Measurements from ENCODE around the gene CBX4. TPM values are rescaled to one million over a fixed set of nuclear protein-coding genes. Genes with fewer than 3 reads are reported as not detected.

Gene CBX4
- total and polyA plus RNA-seq, 2 of the 13 experiments (the other 11 are each of a cell fraction or from before 2014, with no cell fraction given) = 25.8 to 50.8 TPM

DNA sequence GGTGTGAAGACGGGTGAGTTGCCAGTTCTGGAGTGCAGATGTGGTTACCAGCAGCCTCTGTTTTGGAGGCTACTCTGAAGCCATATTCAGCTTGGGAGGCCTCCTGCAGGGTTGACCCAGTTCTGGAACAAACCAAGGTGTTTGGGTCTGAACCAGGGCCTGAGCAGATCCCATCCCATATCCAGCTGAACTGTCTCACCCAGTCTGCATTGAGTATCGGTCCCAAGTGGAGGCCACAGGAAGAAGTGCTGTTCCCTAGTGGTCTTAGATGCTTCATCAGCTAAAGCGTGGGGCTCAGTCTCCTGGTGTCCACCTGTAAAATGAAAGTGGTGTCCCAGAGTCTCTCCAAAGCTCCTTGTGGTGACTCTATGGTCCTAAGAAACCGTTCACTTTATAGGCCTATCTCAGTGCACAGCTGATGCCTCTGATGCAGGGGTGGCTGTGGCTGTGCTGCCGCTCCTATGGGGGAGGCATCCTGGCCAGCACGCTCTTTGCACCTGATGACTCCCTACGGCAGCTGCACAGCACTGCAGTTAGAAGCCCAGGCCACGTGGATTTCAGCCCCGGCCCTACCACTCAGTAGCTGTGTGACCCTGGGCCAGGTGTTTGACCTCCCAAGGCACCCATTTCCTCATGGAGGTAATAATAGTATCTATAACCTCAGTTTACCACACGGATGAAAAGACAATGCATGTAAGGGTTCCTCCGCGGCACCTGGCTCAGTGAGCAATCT is 21.0 kb downstream of the CBX4 start (continued):
- no peak for TF ChIP-seq ATRX (CRISPR knock-in tag; IDR thresholded peaks at IDR 0.05; ENCODE audit: borderline replicate concordance)
- no peak for TF ChIP-seq ZNF230 (CRISPR knock-in tag; IDR thresholded peaks at IDR 0.05)
- TF ChIP-seq ISL2 (CRISPR knock-in tag; IDR thresholded peaks at IDR 0.05) = no peak
- TF ChIP-seq, protein P1, sequence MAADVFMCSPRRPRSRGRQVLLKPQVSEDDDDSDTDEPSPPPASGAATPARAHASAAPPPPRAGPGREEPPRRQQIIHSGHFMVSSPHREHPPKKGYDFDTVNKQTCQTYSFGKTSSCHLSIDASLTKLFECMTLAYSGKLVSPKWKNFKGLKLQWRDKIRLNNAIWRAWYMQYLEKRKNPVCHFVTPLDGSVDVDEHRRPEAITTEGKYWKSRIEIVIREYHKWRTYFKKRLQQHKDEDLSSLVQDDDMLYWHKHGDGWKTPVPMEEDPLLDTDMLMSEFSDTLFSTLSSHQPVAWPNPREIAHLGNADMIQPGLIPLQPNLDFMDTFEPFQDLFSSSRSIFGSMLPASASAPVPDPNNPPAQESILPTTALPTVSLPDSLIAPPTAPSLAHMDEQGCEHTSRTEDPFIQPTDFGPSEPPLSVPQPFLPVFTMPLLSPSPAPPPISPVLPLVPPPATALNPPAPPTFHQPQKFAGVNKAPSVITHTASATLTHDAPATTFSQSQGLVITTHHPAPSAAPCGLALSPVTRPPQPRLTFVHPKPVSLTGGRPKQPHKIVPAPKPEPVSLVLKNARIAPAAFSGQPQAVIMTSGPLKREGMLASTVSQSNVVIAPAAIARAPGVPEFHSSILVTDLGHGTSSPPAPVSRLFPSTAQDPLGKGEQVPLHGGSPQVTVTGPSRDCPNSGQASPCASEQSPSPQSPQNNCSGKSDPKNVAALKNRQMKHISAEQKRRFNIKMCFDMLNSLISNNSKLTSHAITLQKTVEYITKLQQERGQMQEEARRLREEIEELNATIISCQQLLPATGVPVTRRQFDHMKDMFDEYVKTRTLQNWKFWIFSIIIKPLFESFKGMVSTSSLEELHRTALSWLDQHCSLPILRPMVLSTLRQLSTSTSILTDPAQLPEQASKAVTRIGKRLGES (CRISPR knock-in tag; IDR thresholded peaks at IDR 0.05; ENCODE audit: borderline replicate concordance) = no peak
- TF ChIP-seq GFI1 (CRISPR knock-in tag; IDR thresholded peaks at IDR 0.05; ENCODE audit: borderline replicate concordance) = no peak
- TF ChIP-seq, protein P2, sequence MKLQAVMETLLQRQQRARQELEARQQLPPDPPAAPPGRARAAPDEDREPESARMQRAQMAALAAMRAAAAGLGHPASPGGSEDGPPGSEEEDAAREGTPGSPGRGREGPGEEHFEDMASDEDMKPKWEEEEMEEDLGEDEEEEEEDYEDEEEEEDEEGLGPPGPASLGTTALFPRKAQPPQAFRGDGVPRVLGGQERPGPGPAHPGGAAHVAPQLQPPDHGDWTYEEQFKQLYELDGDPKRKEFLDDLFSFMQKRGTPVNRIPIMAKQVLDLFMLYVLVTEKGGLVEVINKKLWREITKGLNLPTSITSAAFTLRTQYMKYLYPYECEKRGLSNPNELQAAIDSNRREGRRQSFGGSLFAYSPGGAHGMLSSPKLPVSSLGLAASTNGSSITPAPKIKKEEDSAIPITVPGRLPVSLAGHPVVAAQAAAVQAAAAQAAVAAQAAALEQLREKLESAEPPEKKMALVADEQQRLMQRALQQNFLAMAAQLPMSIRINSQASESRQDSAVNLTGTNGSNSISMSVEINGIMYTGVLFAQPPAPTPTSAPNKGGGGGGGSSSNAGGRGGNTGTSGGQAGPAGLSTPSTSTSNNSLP (IDR thresholded peaks at IDR 0.05; ENCODE audit: low read depth, low read length) = no peak
- no peak for TF ChIP-seq FOXK2 (IDR thresholded peaks at IDR 0.05)
- no peak for TF ChIP-seq ZNF431 (CRISPR knock-in tag; IDR thresholded peaks at IDR 0.05; ENCODE audit: borderline replicate concordance, low read depth)
- peak; percentile 57; the same call in 1 of the 2 replicates for TF ChIP-seq ZNF772 (CRISPR knock-in tag; IDR thresholded peaks at IDR 0.05)
- no peak for TF ChIP-seq ZNF510 (CRISPR knock-in tag; IDR thresholded peaks at IDR 0.05; ENCODE audit: low read depth)
- no peak for TF ChIP-seq TBX3 (IDR thresholded peaks at IDR 0.05; ENCODE audit: borderline replicate concordance)
- TF ChIP-seq, protein P3, sequence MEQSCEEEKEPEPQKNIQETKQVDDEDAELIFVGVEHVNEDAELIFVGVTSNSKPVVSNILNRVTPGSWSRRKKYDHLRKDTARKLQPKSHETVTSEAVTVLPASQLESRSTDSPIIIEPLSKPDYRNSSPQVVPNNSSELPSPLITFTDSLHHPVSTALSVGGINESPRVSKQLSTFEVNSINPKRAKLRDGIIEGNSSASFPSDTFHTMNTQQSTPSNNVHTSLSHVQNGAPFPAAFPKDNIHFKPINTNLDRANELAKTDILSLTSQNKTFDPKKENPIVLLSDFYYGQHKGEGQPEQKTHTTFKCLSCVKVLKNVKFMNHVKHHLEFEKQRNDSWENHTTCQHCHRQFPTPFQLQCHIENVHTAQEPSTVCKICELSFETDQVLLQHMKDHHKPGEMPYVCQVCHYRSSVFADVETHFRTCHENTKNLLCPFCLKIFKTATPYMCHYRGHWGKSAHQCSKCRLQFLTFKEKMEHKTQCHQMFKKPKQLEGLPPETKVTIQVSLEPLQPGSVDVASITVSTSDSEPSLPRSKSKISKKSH (CRISPR knock-in tag; IDR thresholded peaks at IDR 0.05; ENCODE audit: borderline replicate concordance) = no peak
- TF ChIP-seq, protein P4, sequence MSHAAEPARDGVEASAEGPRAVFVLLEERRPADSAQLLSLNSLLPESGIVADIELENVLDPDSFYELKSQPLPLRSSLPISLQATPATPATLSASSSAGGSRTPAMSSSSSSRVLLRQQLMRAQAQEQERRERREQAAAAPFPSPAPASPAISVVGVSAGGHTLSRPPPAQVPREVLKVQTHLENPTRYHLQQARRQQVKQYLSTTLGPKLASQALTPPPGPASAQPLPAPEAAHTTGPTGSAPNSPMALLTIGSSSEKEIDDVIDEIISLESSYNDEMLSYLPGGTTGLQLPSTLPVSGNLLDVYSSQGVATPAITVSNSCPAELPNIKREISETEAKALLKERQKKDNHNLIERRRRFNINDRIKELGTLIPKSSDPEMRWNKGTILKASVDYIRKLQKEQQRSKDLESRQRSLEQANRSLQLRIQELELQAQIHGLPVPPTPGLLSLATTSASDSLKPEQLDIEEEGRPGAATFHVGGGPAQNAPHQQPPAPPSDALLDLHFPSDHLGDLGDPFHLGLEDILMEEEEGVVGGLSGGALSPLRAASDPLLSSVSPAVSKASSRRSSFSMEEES (CRISPR knock-in tag; IDR thresholded peaks at IDR 0.05) = peak; percentile 73; the same call in 1 of the 2 replicates
- no peak for TF ChIP-seq ZNF33B (CRISPR knock-in tag; IDR thresholded peaks at IDR 0.05)
- TF ChIP-seq ATF7 (IDR thresholded peaks at IDR 0.05) = no peak
- no peak for TF ChIP-seq ATF7 (CRISPR knock-in tag; IDR thresholded peaks at IDR 0.05)
- TF ChIP-seq, protein P5, sequence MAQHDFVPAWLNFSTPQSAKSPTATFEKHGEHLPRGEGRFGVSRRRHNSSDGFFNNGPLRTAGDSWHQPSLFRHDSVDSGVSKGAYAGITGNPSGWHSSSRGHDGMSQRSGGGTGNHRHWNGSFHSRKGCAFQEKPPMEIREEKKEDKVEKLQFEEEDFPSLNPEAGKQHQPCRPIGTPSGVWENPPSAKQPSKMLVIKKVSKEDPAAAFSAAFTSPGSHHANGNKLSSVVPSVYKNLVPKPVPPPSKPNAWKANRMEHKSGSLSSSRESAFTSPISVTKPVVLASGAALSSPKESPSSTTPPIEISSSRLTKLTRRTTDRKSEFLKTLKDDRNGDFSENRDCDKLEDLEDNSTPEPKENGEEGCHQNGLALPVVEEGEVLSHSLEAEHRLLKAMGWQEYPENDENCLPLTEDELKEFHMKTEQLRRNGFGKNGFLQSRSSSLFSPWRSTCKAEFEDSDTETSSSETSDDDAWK (CRISPR knock-in tag; IDR thresholded peaks at IDR 0.05) = no peak
- TF ChIP-seq ZNF20 (CRISPR knock-in tag; IDR thresholded peaks at IDR 0.05) = no peak
- no peak for TF ChIP-seq ATF1 (CRISPR knock-in tag; IDR thresholded peaks at IDR 0.05)
- no peak for TF ChIP-seq IRX3 (CRISPR knock-in tag; IDR thresholded peaks at IDR 0.05; ENCODE audit: borderline replicate concordance, low read depth)
- no peak; the same call in 1 of the 2 replicates for TF ChIP-seq ZZZ3 (CRISPR knock-in tag; IDR thresholded peaks at IDR 0.05; ENCODE audit: borderline replicate concordance)
